ENCODE results near the gene MAVS.

The MAVS gene

DNA sequence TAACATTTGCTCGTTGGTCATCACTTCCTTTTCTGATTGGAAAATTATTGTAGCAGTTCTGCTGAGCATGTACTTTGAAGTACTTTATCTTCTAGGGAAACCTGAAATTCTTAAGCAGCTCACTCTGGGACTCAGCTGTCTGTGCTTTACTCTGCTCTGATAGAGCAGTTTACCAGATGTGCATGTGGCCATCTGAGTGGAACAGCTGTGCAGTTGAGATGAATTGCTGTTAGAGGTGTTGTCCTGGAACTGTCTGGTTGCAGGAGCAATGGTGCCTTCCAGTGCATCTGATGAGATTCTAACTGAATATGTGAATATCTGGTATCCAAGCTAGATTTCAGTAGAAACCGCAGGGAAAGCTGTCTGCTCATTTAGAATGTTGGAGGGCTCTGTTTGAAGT is 69.7 kb downstream of the MAVS start:
- no peak for TF ChIP-seq HDGF (IDR thresholded peaks at IDR 0.05; ENCODE audit: borderline replicate concordance)
- TF ChIP-seq ZNF384 (IDR thresholded peaks at IDR 0.05), result no peak
- no peak for TF ChIP-seq TARDBP (IDR thresholded peaks at IDR 0.05)
- no peak for TF ChIP-seq FOXA1 (IDR thresholded peaks at IDR 0.05)
- no peak for TF ChIP-seq FOXM1 (IDR thresholded peaks at IDR 0.05; ENCODE audit: borderline replicate concordance)
- no peak for TF ChIP-seq FOXK2 (IDR thresholded peaks at IDR 0.05)
- TF ChIP-seq ELF4 (IDR thresholded peaks at IDR 0.05), result no peak
- no peak for TF ChIP-seq BHLHE40 (IDR thresholded peaks at IDR 0.05; ENCODE audit: borderline replicate concordance)
- TF ChIP-seq CTBP1 (IDR thresholded peaks at IDR 0.05; ENCODE audit: borderline replicate concordance), result no peak
- no peak for TF ChIP-seq LEF1 (IDR thresholded peaks at IDR 0.05; ENCODE audit: borderline replicate concordance)
- no peak for TF ChIP-seq NFRKB (IDR thresholded peaks at IDR 0.05)
- no peak for TF ChIP-seq L3MBTL2 (conservative IDR thresholded peaks at IDR 0.05)
- TF ChIP-seq SP1 (IDR thresholded peaks at IDR 0.05), result no peak
- TF ChIP-seq, protein P1, sequence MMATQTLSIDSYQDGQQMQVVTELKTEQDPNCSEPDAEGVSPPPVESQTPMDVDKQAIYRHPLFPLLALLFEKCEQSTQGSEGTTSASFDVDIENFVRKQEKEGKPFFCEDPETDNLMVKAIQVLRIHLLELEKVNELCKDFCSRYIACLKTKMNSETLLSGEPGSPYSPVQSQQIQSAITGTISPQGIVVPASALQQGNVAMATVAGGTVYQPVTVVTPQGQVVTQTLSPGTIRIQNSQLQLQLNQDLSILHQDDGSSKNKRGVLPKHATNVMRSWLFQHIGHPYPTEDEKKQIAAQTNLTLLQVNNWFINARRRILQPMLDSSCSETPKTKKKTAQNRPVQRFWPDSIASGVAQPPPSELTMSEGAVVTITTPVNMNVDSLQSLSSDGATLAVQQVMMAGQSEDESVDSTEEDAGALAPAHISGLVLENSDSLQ (IDR thresholded peaks at IDR 0.05), result no peak
- TF ChIP-seq ARNT (IDR thresholded peaks at IDR 0.05), result no peak
- no peak for TF ChIP-seq SUZ12 (IDR thresholded peaks at IDR 0.05)
- ChIA-PET CTCF (no interaction called here), POLR2A (interaction anchor here (0.7 kb wide), 1 partner anchor 10 kb away, joined by 4 read pairs; no protein-coding TSS in a partner anchor)
- no peak for DNase-seq (ENCODE audit: extremely low spot score)

DNA sequence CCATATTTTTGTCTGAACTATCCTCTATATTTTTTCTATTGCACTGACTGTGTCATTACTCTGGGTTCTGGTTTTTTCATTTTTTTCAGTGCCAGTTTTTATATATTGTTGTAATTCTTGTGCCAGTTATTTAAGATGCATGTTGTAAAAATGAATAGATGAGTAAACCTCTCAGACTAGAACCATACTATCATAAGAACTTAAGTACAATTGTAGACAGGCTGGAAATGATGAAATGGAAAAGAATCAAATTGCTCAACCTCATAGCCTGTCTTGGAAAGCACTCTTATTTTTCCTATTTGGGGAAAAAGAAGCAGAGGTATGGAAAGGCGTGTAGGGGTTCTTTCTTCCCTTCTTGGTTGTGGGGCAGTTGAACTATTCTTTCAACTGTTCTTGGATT is 72.7 kb downstream of the MAVS start:
- ChIA-PET CTCF (no interaction called here), POLR2A (no interaction called here)
- no peak for DNase-seq (ENCODE audit: extremely low spot score)
- no peak for TF ChIP-seq FOXM1 (IDR thresholded peaks at IDR 0.05; ENCODE audit: borderline replicate concordance)
- TF ChIP-seq ZNF384 (IDR thresholded peaks at IDR 0.05), result no peak
- no peak for TF ChIP-seq ELF4 (IDR thresholded peaks at IDR 0.05)
- no peak for TF ChIP-seq CTBP1 (IDR thresholded peaks at IDR 0.05; ENCODE audit: borderline replicate concordance)
- no peak for TF ChIP-seq NFRKB (IDR thresholded peaks at IDR 0.05)
- no peak for TF ChIP-seq BHLHE40 (IDR thresholded peaks at IDR 0.05; ENCODE audit: borderline replicate concordance)
- no peak for TF ChIP-seq LEF1 (IDR thresholded peaks at IDR 0.05; ENCODE audit: borderline replicate concordance)
- no peak for TF ChIP-seq SUZ12 (IDR thresholded peaks at IDR 0.05)
- TF ChIP-seq SP1 (IDR thresholded peaks at IDR 0.05), result no peak
- no peak for TF ChIP-seq L3MBTL2 (conservative IDR thresholded peaks at IDR 0.05)
- TF ChIP-seq, protein P1 (IDR thresholded peaks at IDR 0.05), result no peak
- no peak for TF ChIP-seq FOXK2 (IDR thresholded peaks at IDR 0.05)
- TF ChIP-seq ARNT (IDR thresholded peaks at IDR 0.05), result no peak

DNA sequence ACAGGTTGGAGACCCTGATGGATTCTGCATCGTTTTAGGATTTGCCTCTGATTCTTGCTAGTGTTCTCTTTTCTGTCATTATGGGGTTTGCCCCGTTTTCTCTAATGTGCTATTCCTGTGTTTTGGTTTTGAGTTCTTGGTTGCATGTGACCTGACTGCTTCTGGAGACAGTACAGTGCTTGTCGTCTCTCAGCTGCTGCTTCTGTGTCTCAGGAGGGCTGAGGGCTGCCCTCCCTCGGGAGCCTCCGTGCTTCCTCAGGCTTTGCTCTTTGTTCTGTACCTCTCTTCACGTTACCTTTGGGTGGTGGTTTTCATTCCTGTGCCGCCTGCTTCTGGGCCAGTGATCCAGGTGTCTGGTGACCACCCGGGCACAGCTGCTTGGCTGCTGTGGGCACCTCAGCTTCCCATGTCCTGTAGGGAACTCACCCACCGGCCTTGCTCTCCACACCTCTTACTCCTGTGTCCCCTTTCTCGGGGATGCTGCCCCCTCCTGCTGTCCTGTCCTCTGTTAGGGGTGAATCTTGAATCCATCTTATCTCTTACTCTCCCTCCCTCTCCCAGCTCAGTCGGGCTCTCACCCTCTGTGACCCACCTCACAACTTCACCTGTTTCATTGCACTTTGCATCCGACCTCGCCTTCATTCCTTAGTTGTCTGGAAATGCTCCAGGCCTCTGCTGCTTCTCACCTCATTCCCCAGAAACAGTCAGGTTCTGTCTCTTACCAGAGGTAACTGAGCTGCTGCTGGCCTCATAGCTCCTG is 75.8 kb downstream of the MAVS start:
- no peak for DNase-seq (ENCODE audit: extremely low spot score)
- CTCF ChIA-PET, result no interaction called here
- POLR2A ChIA-PET, result interaction anchor here (0.6 kb wide), 1 partner anchor 21 kb away, joined by 3 read pairs; no protein-coding TSS in a partner anchor
- TF ChIP-seq ZNF384 (IDR thresholded peaks at IDR 0.05) (no peak), CTBP1 (IDR thresholded peaks at IDR 0.05; ENCODE audit: borderline replicate concordance) (no peak), ARNT (IDR thresholded peaks at IDR 0.05) (no peak), SP1 (IDR thresholded peaks at IDR 0.05) (no peak), L3MBTL2 (conservative IDR thresholded peaks at IDR 0.05) (no peak), ELF4 (IDR thresholded peaks at IDR 0.05) (no peak), NFRKB (IDR thresholded peaks at IDR 0.05) (no peak), FOXA1 (IDR thresholded peaks at IDR 0.05) (no peak)

DNA sequence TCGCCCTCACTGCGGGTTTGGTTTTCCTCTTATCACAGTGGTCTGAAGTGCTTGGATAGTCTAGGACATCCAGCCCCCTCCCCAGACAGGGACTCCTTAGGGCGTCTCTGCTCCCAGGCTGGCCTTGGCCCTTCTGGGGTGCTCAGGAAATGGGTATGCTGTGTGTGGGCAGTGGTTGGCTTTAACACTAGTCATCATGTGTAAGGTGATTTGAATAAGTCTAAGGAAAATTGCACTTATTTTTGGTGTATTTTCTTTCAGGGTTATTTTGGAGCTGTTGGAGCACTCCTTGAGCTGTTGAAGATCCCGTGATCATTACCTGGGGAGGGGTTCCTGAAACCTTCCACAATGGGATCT is 76.3 kb downstream of the MAVS start:
- ChIA-PET CTCF (no interaction called here), POLR2A (interaction anchor here (0.6 kb wide), 1 partner anchor 20 kb away, joined by 3 read pairs; no protein-coding TSS in a partner anchor)
- DNase-seq (ENCODE audit: extremely low spot score), result no peak
- TF ChIP-seq TARDBP (IDR thresholded peaks at IDR 0.05) (no peak), HDGF (IDR thresholded peaks at IDR 0.05; ENCODE audit: borderline replicate concordance) (no peak), BHLHE40 (IDR thresholded peaks at IDR 0.05; ENCODE audit: borderline replicate concordance) (no peak), SUZ12 (IDR thresholded peaks at IDR 0.05) (no peak), FOXM1 (IDR thresholded peaks at IDR 0.05; ENCODE audit: borderline replicate concordance) (no peak), ARNT (IDR thresholded peaks at IDR 0.05) (no peak), ZNF384 (IDR thresholded peaks at IDR 0.05) (no peak), SP1 (IDR thresholded peaks at IDR 0.05) (no peak)

DNA sequence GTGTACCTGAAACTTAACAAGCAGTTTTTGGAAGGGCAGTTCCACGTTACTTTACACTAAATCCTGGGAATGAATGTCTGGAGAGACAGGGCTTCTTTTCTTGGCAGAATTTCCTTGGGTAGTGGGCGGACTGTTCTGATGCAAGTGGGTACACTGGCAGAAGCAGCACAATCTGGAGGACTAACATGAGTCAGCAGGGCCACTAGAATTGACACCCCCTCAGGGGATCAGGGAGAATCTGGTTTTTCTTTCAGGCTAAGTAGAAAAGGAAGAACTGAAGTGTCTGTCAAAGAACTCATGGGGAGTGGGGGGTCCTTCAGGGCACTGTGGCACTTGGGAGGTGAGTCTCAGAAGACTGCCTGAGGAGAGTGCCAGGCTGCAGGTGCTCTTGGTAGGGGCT is 77.2 kb downstream of the MAVS start:
- no peak for DNase-seq (ENCODE audit: extremely low spot score)
- no peak for TF ChIP-seq HDGF (IDR thresholded peaks at IDR 0.05; ENCODE audit: borderline replicate concordance)
- no peak for TF ChIP-seq ARNT (IDR thresholded peaks at IDR 0.05)
- TF ChIP-seq SP1 (IDR thresholded peaks at IDR 0.05), result no peak
- no peak for TF ChIP-seq LEF1 (IDR thresholded peaks at IDR 0.05; ENCODE audit: borderline replicate concordance)
- TF ChIP-seq FOXA1 (IDR thresholded peaks at IDR 0.05), result no peak
- no peak for TF ChIP-seq BHLHE40 (IDR thresholded peaks at IDR 0.05; ENCODE audit: borderline replicate concordance)
- no peak for TF ChIP-seq SUZ12 (IDR thresholded peaks at IDR 0.05)
- no peak for TF ChIP-seq TARDBP (IDR thresholded peaks at IDR 0.05)
- no peak for TF ChIP-seq CTBP1 (IDR thresholded peaks at IDR 0.05; ENCODE audit: borderline replicate concordance)
- TF ChIP-seq NFRKB (IDR thresholded peaks at IDR 0.05), result no peak
- TF ChIP-seq FOXK2 (IDR thresholded peaks at IDR 0.05), result no peak
- no peak for TF ChIP-seq ZNF384 (IDR thresholded peaks at IDR 0.05)
- CTCF ChIA-PET, result no interaction called here
- POLR2A ChIA-PET, result no interaction called here

DNA sequence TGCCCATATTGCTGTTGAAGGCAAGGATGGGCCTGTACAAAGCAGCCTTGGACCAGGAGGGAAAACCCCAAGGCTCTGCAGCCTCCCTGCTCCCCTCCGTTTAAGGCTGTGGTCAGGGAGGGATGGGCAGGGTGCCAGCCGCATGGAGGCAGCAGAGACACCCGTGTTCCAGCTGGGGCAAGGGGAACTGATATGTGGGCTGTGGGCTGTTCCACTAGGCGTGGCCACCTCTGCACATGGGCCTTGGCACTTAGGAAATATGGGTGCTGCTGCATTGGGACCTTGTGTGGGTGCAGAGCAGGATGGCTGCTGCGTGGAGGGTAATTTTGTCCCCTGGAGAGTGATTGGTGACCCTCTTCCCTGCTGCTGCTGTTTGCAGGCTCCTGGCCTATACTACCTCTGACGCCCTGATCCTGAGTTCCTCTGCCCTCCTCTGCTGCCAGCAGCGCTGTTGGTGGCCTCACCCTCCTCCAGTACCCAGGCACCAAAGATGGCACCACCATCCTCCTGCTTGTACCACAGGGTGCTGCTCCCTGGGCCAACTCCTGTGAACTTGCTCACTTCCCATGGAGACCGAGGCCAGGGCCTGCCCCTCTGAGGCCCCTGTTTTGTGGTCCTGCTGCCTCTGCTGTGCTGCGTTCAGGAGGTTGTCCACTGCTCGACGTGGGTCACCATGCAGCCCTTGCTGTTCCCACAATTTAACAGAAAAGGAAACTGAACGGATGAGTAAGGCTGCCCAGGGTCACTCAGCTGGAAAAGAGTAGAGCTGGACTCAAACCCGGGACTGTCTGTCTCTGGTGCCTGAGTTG is 77.9 kb downstream of the MAVS start:
- TF ChIP-seq, protein P1 (IDR thresholded peaks at IDR 0.05), result no peak
- no peak for TF ChIP-seq HDGF (IDR thresholded peaks at IDR 0.05; ENCODE audit: borderline replicate concordance)
- ChIA-PET POLR2A (no interaction called here), CTCF (no interaction called here)
- DNase-seq (ENCODE audit: extremely low spot score), result no peak
